ENCODE data around the gene SPATA31E1. TPM values are rescaled to one million over a fixed set of nuclear protein-coding genes. Genes with fewer than 3 reads are reported as not detected.

Gene SPATA31E1
- total and polyA plus RNA-seq, 4 donors = not detected

- H3K27ac ChIP-seq (ENCODE audit: low read depth in 1 of 2, low read length in 2 of 2) = no peak overlapping the region
- WGBS, 2 donors = 80 to 87% methylated on average over 7 of the region's 7 CpGs
- intact Hi-C loops (cut with DNase I) = loop anchor here in 1 of 2 donors (10.0 kb wide), 1 partner anchor 63 kb away; no protein-coding TSS in a partner anchor
- H3K9me3 ChIP-seq (ENCODE audit: control insufficient read depth, low read length) = peaks cover 2% of the 10 kb centered on the region
- DNase-seq (no peak), ATAC-seq (ENCODE audit: low FRiP score) (no peak)
- no peaks in the 10 kb centered on the region for H3K4me1 ChIP-seq (ENCODE audit: control insufficient read depth in 1 of 2, insufficient read depth in 2 of 2, low read length in 2 of 2)
- no peaks in the 10 kb centered on the region for H3K27me3 ChIP-seq (ENCODE audit: control insufficient read depth in 1 of 2, insufficient read depth in 2 of 2, low read length in 1 of 2)
- no peaks in the 10 kb centered on the region for H3K36me3 ChIP-seq (ENCODE audit: control insufficient read depth in 1 of 2, insufficient read depth in 2 of 2, low read length in 1 of 2)
- H3K4me3 ChIP-seq (ENCODE audit: low read length in 2 of 2) = no peak overlapping the region
Observed at GRCh38 chr9:87867391-87867790, 15.3 kb upstream of the SPATA31E1 start.

DNA sequence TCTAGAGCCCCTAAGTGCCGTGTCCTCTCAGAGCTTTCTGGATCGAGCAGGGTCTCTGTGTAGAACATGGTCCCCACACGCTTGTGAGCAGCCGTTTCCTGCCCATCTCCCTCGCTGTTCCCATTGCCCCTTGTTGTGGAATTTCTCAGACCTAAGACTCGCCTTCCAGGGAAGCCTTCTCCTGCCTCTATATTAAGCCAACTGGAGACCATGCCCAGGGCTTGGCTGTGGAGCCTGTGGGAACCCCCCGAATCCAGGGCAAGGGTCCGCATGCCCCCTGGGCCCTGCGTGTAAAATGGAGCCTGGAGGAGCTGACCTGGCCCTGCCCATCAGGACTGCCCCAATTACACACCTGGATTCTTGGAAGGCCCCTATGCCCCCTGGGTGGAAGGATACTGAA, 14.5 kb upstream of the SPATA31E1 start:
- ATAC-seq (ENCODE audit: low FRiP score) (no peak), DNase-seq (no peak)
- no peaks in the 10 kb centered on the region for H3K4me1 ChIP-seq (ENCODE audit: control insufficient read depth in 1 of 2, insufficient read depth in 2 of 2, low read length in 2 of 2)
- intact Hi-C loops (cut with DNase I) = loop anchor here in 1 of 2 donors (10.0 kb wide), 1 partner anchor 63 kb away; no protein-coding TSS in a partner anchor
- no peaks in the 10 kb centered on the region for H3K9me3 ChIP-seq (ENCODE audit: control insufficient read depth, low read length)
- WGBS, 2 donors = 94 to 95% methylated on average over 9 of the region's 9 CpGs
- no peaks in the 10 kb centered on the region for H3K27me3 ChIP-seq (ENCODE audit: control insufficient read depth in 1 of 2, insufficient read depth in 2 of 2, low read length in 1 of 2)
- H3K36me3 ChIP-seq (ENCODE audit: control insufficient read depth in 1 of 2, insufficient read depth in 2 of 2, low read length in 1 of 2) = no peaks in the 10 kb centered on the region
- no peak overlapping the region for H3K27ac ChIP-seq (ENCODE audit: low read depth in 1 of 2, low read length in 2 of 2)
- no peak overlapping the region for H3K4me3 ChIP-seq (ENCODE audit: low read length in 2 of 2)

DNA sequence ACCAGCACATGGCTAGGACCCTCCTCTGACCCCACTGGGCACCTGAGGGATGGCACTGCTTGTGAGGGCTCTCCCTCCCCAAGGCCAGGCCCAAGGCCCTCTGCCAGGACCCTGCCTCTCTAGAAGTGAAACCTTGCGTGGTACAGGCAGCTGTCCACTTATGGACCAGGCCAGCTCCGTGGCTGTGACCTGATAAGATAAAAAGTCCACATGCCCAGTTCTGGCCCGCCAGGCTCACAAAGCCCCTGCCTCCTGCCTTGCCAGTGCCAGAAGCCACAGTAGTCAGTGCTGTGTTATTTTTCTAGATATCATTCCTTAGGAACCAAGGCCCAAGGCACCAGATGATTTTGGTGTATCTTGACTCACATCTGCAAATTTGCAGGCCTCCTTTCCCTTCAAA, 14.0 kb upstream of the SPATA31E1 start:
- WGBS, 2 donors = 75 to 79% methylated on average over 3 of the region's 3 CpGs
- H3K36me3 ChIP-seq (ENCODE audit: control insufficient read depth in 1 of 2, insufficient read depth in 2 of 2, low read length in 1 of 2) = no peaks in the 10 kb centered on the region
- H3K4me1 ChIP-seq (ENCODE audit: control insufficient read depth in 1 of 2, insufficient read depth in 2 of 2, low read length in 2 of 2) = no peaks in the 10 kb centered on the region
- H3K9me3 ChIP-seq (ENCODE audit: control insufficient read depth, low read length) = no peaks in the 10 kb centered on the region
- intact Hi-C loops (cut with DNase I) = loop anchor here in 1 of 2 donors (10.0 kb wide), 1 partner anchor 64 kb away; no protein-coding TSS in a partner anchor
- H3K4me3 ChIP-seq (ENCODE audit: low read length in 2 of 2) = no peak overlapping the region
- no peaks in the 10 kb centered on the region for H3K27me3 ChIP-seq (ENCODE audit: control insufficient read depth in 1 of 2, insufficient read depth in 2 of 2, low read length in 1 of 2)
- DNase-seq = no peak
- ATAC-seq (ENCODE audit: low FRiP score) = no peak
- no peak overlapping the region for H3K27ac ChIP-seq (ENCODE audit: low read depth in 1 of 2, low read length in 2 of 2)

DNA sequence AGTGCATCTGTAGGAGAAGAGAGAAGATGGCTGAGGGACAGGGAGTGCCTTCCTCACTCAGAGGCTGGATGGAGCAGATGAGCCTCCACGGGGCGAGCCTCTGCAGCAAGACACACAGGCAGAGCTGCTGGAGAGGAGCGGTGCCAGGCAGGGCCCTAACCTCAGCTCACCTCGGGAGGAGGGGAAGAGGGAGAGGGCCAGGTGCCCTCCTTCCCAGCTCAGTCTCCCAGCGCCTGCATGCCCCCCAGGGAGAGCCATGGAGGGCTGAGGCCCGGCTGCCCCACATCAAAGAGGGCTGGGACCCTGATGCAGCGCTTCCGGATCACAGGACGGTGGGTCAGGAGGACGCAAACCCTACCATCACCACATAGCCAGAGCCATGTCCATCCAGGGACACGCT, 13.6 kb upstream of the SPATA31E1 start:
- DNase-seq (no peak), ATAC-seq (ENCODE audit: low FRiP score) (no peak)
- Histone ChIP-seq H3K4me1 (ENCODE audit: control insufficient read depth in 1 of 2, insufficient read depth in 2 of 2, low read length in 2 of 2) (no peaks in the 10 kb centered on the region), H3K4me3 (ENCODE audit: low read length in 2 of 2) (no peak overlapping the region), H3K27ac (ENCODE audit: low read depth in 1 of 2, low read length in 2 of 2) (no peak overlapping the region), H3K27me3 (ENCODE audit: control insufficient read depth in 1 of 2, insufficient read depth in 2 of 2, low read length in 1 of 2) (no peaks in the 10 kb centered on the region), H3K36me3 (ENCODE audit: control insufficient read depth in 1 of 2, insufficient read depth in 2 of 2, low read length in 1 of 2) (no peaks in the 10 kb centered on the region), H3K9me3 (ENCODE audit: control insufficient read depth, low read length) (no peaks in the 10 kb centered on the region)
- intact Hi-C loops (cut with DNase I) = loop anchor here in 1 of 2 donors (10.0 kb wide), 1 partner anchor 64 kb away; no protein-coding TSS in a partner anchor
- 89 to 92% methylated on average over 11 of the region's 11 CpGs for WGBS, 2 donors

GRCh38 chr9:87871425-87872078, 11.1 kb upstream of the SPATA31E1 start:
- Histone ChIP-seq H3K27me3 (ENCODE audit: control insufficient read depth in 1 of 2, insufficient read depth in 2 of 2, low read length in 1 of 2) (no peaks in the 10 kb centered on the region), H3K27ac (ENCODE audit: low read depth in 1 of 2, low read length in 2 of 2) (no peak overlapping the region), H3K9me3 (ENCODE audit: control insufficient read depth, low read length) (no peaks in the 10 kb centered on the region), H3K4me3 (ENCODE audit: low read length in 2 of 2) (no peak overlapping the region), H3K4me1 (ENCODE audit: control insufficient read depth in 1 of 2, insufficient read depth in 2 of 2, low read length in 2 of 2) (no peaks in the 10 kb centered on the region), H3K36me3 (ENCODE audit: control insufficient read depth in 1 of 2, insufficient read depth in 2 of 2, low read length in 1 of 2) (no peaks in the 10 kb centered on the region)
- ATAC-seq (ENCODE audit: low FRiP score) (no peak), DNase-seq (no peak)
- WGBS, 2 donors = 89 to 91% methylated on average over 7 of the region's 7 CpGs
- intact Hi-C loops (cut with DNase I) = no loop called here

DNA sequence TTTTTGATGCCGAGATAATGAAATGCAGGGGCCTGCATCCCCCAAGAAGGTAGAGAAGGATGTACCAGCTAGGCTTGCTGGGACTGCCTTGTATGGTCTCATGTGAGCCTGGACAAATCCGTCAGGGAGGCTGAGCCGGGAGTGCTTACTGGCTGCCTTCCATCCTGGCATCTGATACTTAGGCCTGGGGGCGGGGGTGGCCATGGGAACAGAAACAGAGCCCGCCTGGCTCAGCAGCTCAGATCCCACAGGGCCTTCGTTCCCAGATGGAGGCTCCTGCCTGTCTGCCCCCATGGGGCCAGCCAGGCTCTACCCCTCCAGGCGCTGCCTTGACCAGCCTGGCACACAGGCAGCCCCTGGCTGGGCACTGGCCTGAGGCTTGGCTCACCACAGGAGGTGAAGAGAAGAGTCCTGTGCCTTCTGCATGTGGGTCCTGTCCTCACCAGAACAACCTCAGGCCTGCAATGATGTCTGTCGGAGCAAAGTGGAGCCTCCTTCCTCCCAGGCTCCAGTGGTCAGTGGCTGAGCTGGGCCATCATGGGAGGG, 10.5 kb upstream of the SPATA31E1 start:
- H3K27me3 ChIP-seq (ENCODE audit: control insufficient read depth in 1 of 2, insufficient read depth in 2 of 2, low read length in 1 of 2) = no peaks in the 10 kb centered on the region
- 32 to 43% methylated on average over 8 of the region's 8 CpGs for whole genome bisulfite sequencing, 2 donors
- intact Hi-C loops (cut with DNase I) = no loop called here
- no peaks in the 10 kb centered on the region for H3K9me3 ChIP-seq (ENCODE audit: control insufficient read depth, low read length)
- no peak overlapping the region for H3K4me3 ChIP-seq (ENCODE audit: low read length in 2 of 2)
- no peak overlapping the region for H3K27ac ChIP-seq (ENCODE audit: low read depth in 1 of 2, low read length in 2 of 2)
- H3K36me3 ChIP-seq (ENCODE audit: control insufficient read depth in 1 of 2, insufficient read depth in 2 of 2, low read length in 1 of 2) = no peaks in the 10 kb centered on the region
- DNase-seq = no peak
- no peak for ATAC-seq (ENCODE audit: low FRiP score)
- H3K4me1 ChIP-seq (ENCODE audit: control insufficient read depth in 1 of 2, insufficient read depth in 2 of 2, low read length in 2 of 2) = no peaks in the 10 kb centered on the region

GRCh38 chr9:87873607-87874303, 8.9 kb upstream of the SPATA31E1 start:
- Histone ChIP-seq H3K27ac (ENCODE audit: low read depth in 1 of 2, low read length in 2 of 2) (no peak overlapping the region), H3K9me3 (ENCODE audit: control insufficient read depth, low read length) (no peaks in the 10 kb centered on the region), H3K27me3 (ENCODE audit: control insufficient read depth in 1 of 2, insufficient read depth in 2 of 2, low read length in 1 of 2) (no peaks in the 10 kb centered on the region), H3K36me3 (ENCODE audit: control insufficient read depth in 1 of 2, insufficient read depth in 2 of 2, low read length in 1 of 2) (no peaks in the 10 kb centered on the region), H3K4me1 (ENCODE audit: control insufficient read depth in 1 of 2, insufficient read depth in 2 of 2, low read length in 2 of 2) (no peaks in the 10 kb centered on the region), H3K4me3 (ENCODE audit: low read length in 2 of 2) (no peak overlapping the region)
- DNase-seq (no peak), ATAC-seq (ENCODE audit: low FRiP score) (no peak)
- intact Hi-C loops (cut with DNase I) = no loop called here
- 96 to 98% methylated on average over 5 of the region's 5 CpGs for WGBS, 2 donors

GRCh38 chr9:87874304-87874623, 8.4 kb upstream of the SPATA31E1 start:
- no peaks in the 10 kb centered on the region for H3K36me3 ChIP-seq (ENCODE audit: control insufficient read depth in 1 of 2, insufficient read depth in 2 of 2, low read length in 1 of 2)
- no peak overlapping the region for H3K4me3 ChIP-seq (ENCODE audit: low read length in 2 of 2)
- DNase-seq (no peak), ATAC-seq (ENCODE audit: low FRiP score) (no peak)
- H3K9me3 ChIP-seq (ENCODE audit: control insufficient read depth, low read length) = no peaks in the 10 kb centered on the region
- 77% methylated on average over 7 of the region's 7 CpGs for WGBS, 2 donors
- no peaks in the 10 kb centered on the region for H3K4me1 ChIP-seq (ENCODE audit: control insufficient read depth in 1 of 2, insufficient read depth in 2 of 2, low read length in 2 of 2)
- no peaks in the 10 kb centered on the region for H3K27me3 ChIP-seq (ENCODE audit: control insufficient read depth in 1 of 2, insufficient read depth in 2 of 2, low read length in 1 of 2)
- intact Hi-C loops (cut with DNase I) = no loop called here
- no peak overlapping the region for H3K27ac ChIP-seq (ENCODE audit: low read depth in 1 of 2, low read length in 2 of 2)

DNA sequence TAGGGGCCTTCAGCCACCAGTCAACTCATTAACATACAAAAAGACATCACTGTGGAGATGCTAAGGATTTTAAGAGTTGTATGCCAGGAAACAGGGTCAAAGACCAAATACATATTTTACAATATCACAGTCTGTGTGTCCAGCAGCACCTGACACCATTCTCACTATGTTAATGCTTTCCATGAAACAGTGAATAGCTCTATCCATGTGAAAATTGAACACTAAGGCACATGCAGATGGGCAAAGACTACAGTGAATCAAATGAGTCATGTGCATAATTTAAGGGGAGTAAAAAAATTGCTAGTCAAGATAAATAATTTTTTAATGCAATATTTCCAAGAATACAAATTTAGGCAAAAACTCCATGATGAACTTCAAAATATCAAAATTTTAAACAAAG, 7.6 kb upstream of the SPATA31E1 start:
- Histone ChIP-seq H3K4me3 (ENCODE audit: low read length in 2 of 2) (no peak overlapping the region), H3K36me3 (ENCODE audit: control insufficient read depth in 1 of 2, insufficient read depth in 2 of 2, low read length in 1 of 2) (no peaks in the 10 kb centered on the region), H3K27ac (ENCODE audit: low read depth in 1 of 2, low read length in 2 of 2) (no peak overlapping the region), H3K9me3 (ENCODE audit: control insufficient read depth, low read length) (no peaks in the 10 kb centered on the region), H3K4me1 (ENCODE audit: control insufficient read depth in 1 of 2, insufficient read depth in 2 of 2, low read length in 2 of 2) (no peaks in the 10 kb centered on the region), H3K27me3 (ENCODE audit: control insufficient read depth in 1 of 2, insufficient read depth in 2 of 2, low read length in 1 of 2) (no peaks in the 10 kb centered on the region)
- ATAC-seq (ENCODE audit: low FRiP score) = no peak
- no peak for DNase-seq
- intact Hi-C loops (cut with DNase I) = no loop called here
